Measurements from ENCODE around the gene PLCB1.
"Not testable (repeated sequence)": the region's sequence is repeated elsewhere in the genome, so short reads cannot be mapped to it uniquely, and the experiment has no call there.

The PLCB1 gene

GRCh38 chr20:8431538-8432434 is 299.7 kb downstream of the PLCB1 start:
- peak overlapping the region; percentile 16; the same call in 1 of the 2 replicates for H3K4me3 ChIP-seq (ENCODE audit: low read depth, low read length)
- H3K9me3 ChIP-seq (ENCODE audit: severe bottlenecking): no peaks in the 10 kb centered on the region
- H3K27me3 ChIP-seq (ENCODE audit: insufficient read depth, low read depth, severe bottlenecking): no peaks in the 10 kb centered on the region
- 0 out of 2 replicates have a peak overlapping the region, but pooled peaks have one; percentile 26 for H3K27ac ChIP-seq
- no peak for TF ChIP-seq CTCF (IDR thresholded peaks at IDR 0.05; ENCODE audit: low read depth, low read length)
- no peaks in the 10 kb centered on the region for H3K36me3 ChIP-seq
- peak; percentile 76 for DNase-seq

GRCh38 chr20:8432435-8433148 is 300.5 kb downstream of the PLCB1 start:
- Histone ChIP-seq H3K36me3 (no peaks in the 10 kb centered on the region), H3K4me3 (ENCODE audit: low read depth, low read length) (no peak overlapping the region), H3K27me3 (ENCODE audit: insufficient read depth, low read depth, severe bottlenecking) (no peaks in the 10 kb centered on the region), H3K9me3 (ENCODE audit: severe bottlenecking) (no peaks in the 10 kb centered on the region), H3K27ac (peak overlapping the region; percentile 8)
- no peak for DNase-seq
- no peak for TF ChIP-seq CTCF (IDR thresholded peaks at IDR 0.05; ENCODE audit: low read depth, low read length)

GRCh38 chr20:8433291-8433690 is 301.2 kb downstream of the PLCB1 start:
- no peak for DNase-seq
- Histone ChIP-seq H3K4me3 (ENCODE audit: low read depth, low read length) (no peak overlapping the region), H3K9me3 (ENCODE audit: severe bottlenecking) (no peaks in the 10 kb centered on the region), H3K27ac (no peak overlapping the region), H3K36me3 (no peaks in the 10 kb centered on the region), H3K27me3 (ENCODE audit: insufficient read depth, low read depth, severe bottlenecking) (no peaks in the 10 kb centered on the region)
- TF ChIP-seq CTCF (IDR thresholded peaks at IDR 0.05; ENCODE audit: low read depth, low read length): no peak

GRCh38 chr20:8434326-8434876 is 302.3 kb downstream of the PLCB1 start:
- no peaks in the 10 kb centered on the region for H3K36me3 ChIP-seq
- no peak overlapping the region for H3K4me3 ChIP-seq (ENCODE audit: low read depth, low read length)
- TF ChIP-seq CTCF (IDR thresholded peaks at IDR 0.05; ENCODE audit: low read depth, low read length): no peak
- H3K9me3 ChIP-seq (ENCODE audit: severe bottlenecking): no peaks in the 10 kb centered on the region
- DNase-seq: no peak
- H3K27me3 ChIP-seq (ENCODE audit: insufficient read depth, low read depth, severe bottlenecking): no peaks in the 10 kb centered on the region
- no peak overlapping the region for H3K27ac ChIP-seq

- no peak for DNase-seq
- no peak for TF ChIP-seq CTCF (IDR thresholded peaks at IDR 0.05; ENCODE audit: low read depth, low read length)
- Histone ChIP-seq H3K27me3 (ENCODE audit: insufficient read depth, low read depth, severe bottlenecking) (no peaks in the 10 kb centered on the region), H3K27ac (no peak overlapping the region), H3K9me3 (ENCODE audit: severe bottlenecking) (no peaks in the 10 kb centered on the region), H3K4me3 (ENCODE audit: low read depth, low read length) (no peak overlapping the region), H3K36me3 (no peaks in the 10 kb centered on the region)
Measured at GRCh38 chr20:8435285-8436035, 303.4 kb downstream of the PLCB1 start.

- H3K27ac ChIP-seq; DNase-seq; H3K9me3 ChIP-seq (ENCODE audit: severe bottlenecking); H3K4me3 ChIP-seq (ENCODE audit: low read depth, low read length); H3K27me3 ChIP-seq (ENCODE audit: insufficient read depth, low read depth, severe bottlenecking); H3K36me3 ChIP-seq: not testable (repeated sequence)
Measured at GRCh38 chr20:8436938-8437337, 304.9 kb downstream of the PLCB1 start.
